ENCODE results near the gene FOXP3. TPM values are rescaled to one million over a fixed set of nuclear protein-coding genes. Genes with fewer than 3 reads are reported as not detected.

FOXP3 gene
- total RNA-seq, 1 donor from 2014 or later, result 0.71 TPM

- Histone ChIP-seq H3K4me3 (ENCODE audit: low read depth, low read length) (no peak overlapping the region), H3K36me3 (ENCODE audit: control insufficient read depth, insufficient read depth, low read length) (no peaks in the 10 kb centered on the region), H3K27me3 (ENCODE audit: control insufficient read depth, insufficient read depth, low read length) (no peaks in the 10 kb centered on the region)
- TF ChIP-seq CTCF (IDR thresholded peaks at IDR 0.05; ENCODE audit: insufficient read depth, low read length, poor library complexity, severe bottlenecking), result no peak
- no peak for DNase-seq (ENCODE audit: low read depth)
These were observed 36.8 kb downstream of the FOXP3 start for GRCh38 chrX:49227726-49228125.

DNA sequence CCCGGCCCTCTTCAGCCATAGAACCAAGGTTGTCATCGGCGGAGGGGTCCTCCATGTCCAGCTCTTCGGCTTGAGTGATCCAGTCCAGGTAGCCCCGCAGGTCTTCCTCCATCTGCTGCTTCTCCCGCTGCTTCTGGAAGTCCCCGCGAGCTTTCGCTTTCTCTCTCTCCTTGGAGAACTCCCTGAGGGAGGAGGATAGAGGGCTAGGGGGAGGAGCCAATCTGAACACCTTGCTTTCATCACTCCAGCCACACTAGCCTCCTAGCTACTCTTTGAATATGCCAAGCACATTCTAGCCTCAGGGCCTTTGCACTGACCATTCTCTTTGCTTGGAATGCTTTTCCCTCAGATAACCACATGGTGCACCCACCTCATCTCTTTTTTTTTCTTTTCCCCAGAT lies 37.6 kb downstream of the FOXP3 start:
- no peak overlapping the region for H3K4me3 ChIP-seq (ENCODE audit: low read depth, low read length)
- TF ChIP-seq CTCF (IDR thresholded peaks at IDR 0.05; ENCODE audit: insufficient read depth, low read length, poor library complexity, severe bottlenecking), result no peak

GRCh38 chrX:49225858-49226257 lies 38.7 kb downstream of the FOXP3 start:
- H3K36me3 ChIP-seq (ENCODE audit: control insufficient read depth, insufficient read depth, low read length), result no peaks in the 10 kb centered on the region
- DNase-seq (ENCODE audit: low read depth), result no peak
- TF ChIP-seq CTCF (IDR thresholded peaks at IDR 0.05; ENCODE audit: insufficient read depth, low read length, poor library complexity, severe bottlenecking), result no peak
- H3K4me3 ChIP-seq (ENCODE audit: low read depth, low read length), result no peak overlapping the region
- H3K27me3 ChIP-seq (ENCODE audit: control insufficient read depth, insufficient read depth, low read length), result no peaks in the 10 kb centered on the region

More for the DNA sequence above, 37.6 kb downstream of the FOXP3 start:
- no peaks in the 10 kb centered on the region for H3K36me3 ChIP-seq (ENCODE audit: control insufficient read depth, insufficient read depth, low read length)
- H3K27me3 ChIP-seq (ENCODE audit: control insufficient read depth, insufficient read depth, low read length), result no peaks in the 10 kb centered on the region
- DNase-seq (ENCODE audit: low read depth), result no peak

- Histone ChIP-seq H3K27me3 (ENCODE audit: control insufficient read depth, insufficient read depth, low read length) (no peaks in the 10 kb centered on the region), H3K4me3 (ENCODE audit: low read depth, low read length) (no peak overlapping the region), H3K36me3 (ENCODE audit: control insufficient read depth, insufficient read depth, low read length) (no peaks in the 10 kb centered on the region)
- no peak for TF ChIP-seq CTCF (IDR thresholded peaks at IDR 0.05; ENCODE audit: insufficient read depth, low read length, poor library complexity, severe bottlenecking)
- DNase-seq (ENCODE audit: low read depth), result no peak
These were observed 42.6 kb downstream of the FOXP3 start for GRCh38 chrX:49221868-49222267.

DNA sequence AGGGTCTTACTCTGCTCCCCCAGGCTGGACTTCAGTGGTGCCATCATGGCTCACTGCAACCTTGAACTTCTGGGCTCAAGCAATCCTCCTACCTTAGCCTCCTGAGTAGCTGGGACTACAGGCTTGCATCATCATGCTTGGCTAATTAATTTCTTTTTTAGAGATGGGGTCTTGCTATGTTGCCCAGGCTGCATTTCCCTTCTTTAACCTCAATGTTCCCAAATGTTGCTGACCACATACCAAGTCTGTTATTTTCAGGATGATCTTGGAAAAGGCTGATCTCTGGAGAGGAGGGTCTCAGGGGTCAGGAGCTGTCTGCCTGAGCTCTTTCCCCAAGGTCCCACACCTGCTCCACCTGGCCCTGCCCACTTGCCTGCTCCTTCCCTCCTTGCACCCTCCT lies 44.4 kb downstream of the FOXP3 start:
- Histone ChIP-seq H3K36me3 (ENCODE audit: control insufficient read depth, insufficient read depth, low read length) (no peaks in the 10 kb centered on the region), H3K27me3 (ENCODE audit: control insufficient read depth, insufficient read depth, low read length) (no peaks in the 10 kb centered on the region), H3K4me3 (ENCODE audit: low read depth, low read length) (no peak overlapping the region)
- DNase-seq (ENCODE audit: low read depth), result no peak
- TF ChIP-seq CTCF (IDR thresholded peaks at IDR 0.05; ENCODE audit: insufficient read depth, low read length, poor library complexity, severe bottlenecking), result no peak

DNA sequence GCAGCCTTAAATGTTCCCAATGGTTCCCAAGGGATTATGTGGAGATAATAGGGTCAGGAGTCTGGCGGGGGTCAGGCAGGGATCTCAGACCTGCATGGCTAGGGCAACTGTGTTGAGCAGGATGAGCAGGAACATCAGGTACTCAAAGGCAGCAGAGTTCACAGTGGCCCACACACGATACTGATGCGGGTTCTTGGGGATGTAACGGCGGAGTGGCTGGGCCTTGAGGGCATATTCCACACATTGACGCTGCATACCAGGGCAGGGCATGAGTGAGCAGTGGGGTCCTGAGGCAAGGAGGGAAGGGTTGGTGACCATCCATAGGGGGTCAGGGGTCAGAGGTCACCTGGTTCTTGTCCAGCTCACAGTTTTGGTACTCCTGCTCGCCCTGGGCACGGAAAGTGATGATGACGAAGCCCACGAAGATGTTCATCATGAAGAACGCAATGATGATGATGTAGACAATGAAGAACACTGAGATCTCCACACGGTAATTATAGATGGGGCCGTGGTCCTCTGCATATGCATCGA lies 49.4 kb downstream of the FOXP3 start:
- Histone ChIP-seq H3K36me3 (ENCODE audit: control insufficient read depth, insufficient read depth, low read length) (no peaks in the 10 kb centered on the region), H3K27me3 (ENCODE audit: control insufficient read depth, insufficient read depth, low read length) (no peaks in the 10 kb centered on the region), H3K4me3 (ENCODE audit: low read depth, low read length) (no peak overlapping the region)
- no peak for DNase-seq (ENCODE audit: low read depth)
- no peak for TF ChIP-seq CTCF (IDR thresholded peaks at IDR 0.05; ENCODE audit: insufficient read depth, low read length, poor library complexity, severe bottlenecking)
